ENCODE measurements around the gene RAPGEF6. TPM values are rescaled to one million over a fixed set of nuclear protein-coding genes. Genes with fewer than 3 reads are reported as not detected.
A peak's percentile ranks its signal among the peaks of the same experiment; 100 is the strongest.

Gene RAPGEF6
- total RNA-seq, 2 donors from 2014 or later = 19.2 to 24.0 TPM

- Mint-ChIP-seq H3K4me1 (peaks cover 6% of the 10 kb centered on the region), H3K9me3 (no peaks in the 10 kb centered on the region), H3K4me3 (no peak overlapping the region), H3K36me3 (ENCODE audit: low read depth) (peaks cover 46% of the 10 kb centered on the region), H3K27me3 (ENCODE audit: insufficient read depth) (no peaks in the 10 kb centered on the region), H3K27ac (no peak overlapping the region)
- peaks cover 61% of the 10 kb centered on the region for H3K36me3 ChIP-seq (ENCODE audit: control insufficient read depth, insufficient read depth, low read length)
- TF ChIP-seq CTCF (conservative IDR thresholded peaks at IDR 0.05) = no peak
- no peak for DNase-seq
- no peak overlapping the region for H3K9ac ChIP-seq (ENCODE audit: extremely low read depth, low read length, poor library complexity, severe bottlenecking)
- H3K4me1 ChIP-seq (ENCODE audit: control insufficient read depth, insufficient read depth, low read length) = peaks cover 5% of the 10 kb centered on the region
- H3K27ac ChIP-seq (ENCODE audit: low read depth, low read length) = no peak overlapping the region
- no peaks in the 10 kb centered on the region for H3K9me3 ChIP-seq (ENCODE audit: control insufficient read depth, low read length)
- no peak overlapping the region for H3K4me3 ChIP-seq (ENCODE audit: low read length)
- no peaks in the 10 kb centered on the region for H3K27me3 ChIP-seq (ENCODE audit: control insufficient read depth, insufficient read depth, low read length, poor library complexity, severe bottlenecking)
Measured at GRCh38 chr5:131671409-131671808, 36.4 kb upstream of the RAPGEF6 start.

- Mint-ChIP-seq H3K4me3 (no peak overlapping the region), H3K4me1 (no peaks in the 10 kb centered on the region), H3K27me3 (ENCODE audit: insufficient read depth) (no peaks in the 10 kb centered on the region), H3K36me3 (ENCODE audit: low read depth) (peaks cover 52% of the 10 kb centered on the region), H3K9me3 (peaks cover 3% of the 10 kb centered on the region), H3K27ac (no peak overlapping the region)
- Histone ChIP-seq H3K4me1 (ENCODE audit: control insufficient read depth, insufficient read depth, low read length) (no peaks in the 10 kb centered on the region), H3K36me3 (ENCODE audit: control insufficient read depth, insufficient read depth, low read length) (peaks cover 43% of the 10 kb centered on the region), H3K9ac (ENCODE audit: extremely low read depth, low read length, poor library complexity, severe bottlenecking) (no peak overlapping the region), H3K27me3 (ENCODE audit: control insufficient read depth, insufficient read depth, low read length, poor library complexity, severe bottlenecking) (no peaks in the 10 kb centered on the region), H3K9me3 (ENCODE audit: control insufficient read depth, low read length) (no peaks in the 10 kb centered on the region), H3K27ac (ENCODE audit: low read depth, low read length) (no peak overlapping the region), H3K4me3 (ENCODE audit: low read length) (no peak overlapping the region)
- no peak for TF ChIP-seq CTCF (conservative IDR thresholded peaks at IDR 0.05)
- WGBS, 2 experiments (ENCODE audit: insufficient coverage in 1 of 2, insufficient read length in 1 of 2) = 96% methylated on average over 1 of the region's 1 CpG; no CpG with 5 or more reads in 1 of the 2 experiments
- no peak for DNase-seq
Measured at GRCh38 chr5:131664929-131665328, 29.9 kb upstream of the RAPGEF6 start.

- H3K27me3 Mint-ChIP-seq (ENCODE audit: insufficient read depth) = no peaks in the 10 kb centered on the region
- WGBS, 2 experiments (ENCODE audit: insufficient coverage in 1 of 2, insufficient read length in 1 of 2) = 84 to 89% methylated on average over 1 of the region's 1 CpG
- no peak for TF ChIP-seq CTCF (conservative IDR thresholded peaks at IDR 0.05)
- DNase-seq = no peak
- H3K4me1 Mint-ChIP-seq = no peaks in the 10 kb centered on the region
- peaks cover 3% of the 10 kb centered on the region for H3K9me3 Mint-ChIP-seq
- peaks cover 30% of the 10 kb centered on the region for H3K36me3 ChIP-seq (ENCODE audit: control insufficient read depth, insufficient read depth, low read length)
- H3K27ac ChIP-seq (ENCODE audit: low read depth, low read length) = no peak overlapping the region
- no peaks in the 10 kb centered on the region for H3K4me1 ChIP-seq (ENCODE audit: control insufficient read depth, insufficient read depth, low read length)
- no peak overlapping the region for H3K4me3 ChIP-seq (ENCODE audit: low read length)
- H3K4me3 Mint-ChIP-seq = no peak overlapping the region
- H3K9ac ChIP-seq (ENCODE audit: extremely low read depth, low read length, poor library complexity, severe bottlenecking) = no peak overlapping the region
- no peaks in the 10 kb centered on the region for H3K27me3 ChIP-seq (ENCODE audit: control insufficient read depth, insufficient read depth, low read length, poor library complexity, severe bottlenecking)
- peak overlapping the region; percentile 30 for H3K27ac Mint-ChIP-seq
- H3K36me3 Mint-ChIP-seq (ENCODE audit: low read depth) = peaks cover 51% of the 10 kb centered on the region
- H3K9me3 ChIP-seq (ENCODE audit: control insufficient read depth, low read length) = no peaks in the 10 kb centered on the region
Measured at GRCh38 chr5:131661933-131662332, 26.9 kb upstream of the RAPGEF6 start.

Data from endodermal cell (in vitro differentiated cells).